Prostate gland (tissue), 2 donors: ENCODE data around the gene MAD2L1BP. TPM values are rescaled to one million over a fixed set of nuclear protein-coding genes. Genes with fewer than 3 reads are reported as not detected.

Experiments
- DNase-seq: peaks from one replicate; pipeline ENCODE4 v3.0.0-alpha.2; 2019; ENCODE audit warnings: low spot score
- H3K27ac ChIP-seq, 2 donors: fragments of 200-600 bp; sonication (generic); 2 replicates each; pipeline ENCODE4 v1.5.1; 2017 to 2019
- H3K27me3 ChIP-seq: fragments of 200-600 bp; sonication (generic); replicated peaks from 2 replicates; pipeline ENCODE4 v1.5.1; 2019; ENCODE audit not compliant: insufficient read depth
- H3K36me3 ChIP-seq, 2 donors: fragments of 200-600 bp; sonication (generic); 1 replicate in 1 of 2; 2 replicates in 1 of 2; pipeline versions ENCODE4 v1.5.1 to v1.8.1; 2017 to 2019
- H3K4me1 ChIP-seq: fragments of 200-600 bp; sonication (generic); replicated peaks from 2 replicates; pipeline ENCODE4 v1.5.1; 2019
- H3K4me3 ChIP-seq, 2 donors: fragments of 200-600 bp; sonication (generic); 2 replicates each; pipeline ENCODE4 v1.5.1; 2017 to 2019
- H3K9me3 ChIP-seq: fragments of 200-600 bp; sonication (generic); 2 replicates; pipeline ENCODE4 v1.5.1; 2017
- CTCF ChIP-seq, 4 experiments: fragments of 200-600 bp in 2 of 4; fragments of 450-650 bp in 2 of 4; sonication (generic) in 2 of 4; IDR thresholded peaks; 1 replicate in 3 of 4; 2 replicates in 1 of 4; pipeline ENCODE4 v1.5.1; 2016 to 2019; ENCODE audit warnings: antibody characterized with exemption in 4 of 4, mild to moderate bottlenecking in 2 of 4, moderate library complexity in 2 of 4
- POLR2A ChIP-seq: fragments of 450-650 bp; IDR thresholded peaks from one replicate; pipeline ENCODE4 v1.6.1; 2016; ENCODE audit warnings: antibody characterized with exemption, mild to moderate bottlenecking
- POLR2AphosphoS5 ChIP-seq: sonication (generic); formaldehyde crosslinking; IDR thresholded peaks from one replicate; pipeline ENCODE4 v1.6.1; 2017; ENCODE audit warnings: antibody characterized with exemption
- WGBS: methylation state at CpG from one replicate; pipeline ENCODE4 v1.1.5; 2018; 5-methylcytosine and 5-hydroxymethylcytosine counted together
- intact Hi-C: fragments of 100-400 bp; cut with DNase I; formaldehyde crosslinking; loops from one replicate; pipeline ENCODE4 v1.14.2; 2022
- total RNA-seq, 2 donors: library from RNA; depleted of rRNA; stranded (reverse); fragments of >200 nt; gene quantifications; one replicate each; pipeline ENCODE4 v1.1.0, GENCODE V29; 2016

The MAD2L1BP gene
- total RNA-seq, 2 donors from 2014 or later = 24.9 to 46.8 TPM

DNA sequence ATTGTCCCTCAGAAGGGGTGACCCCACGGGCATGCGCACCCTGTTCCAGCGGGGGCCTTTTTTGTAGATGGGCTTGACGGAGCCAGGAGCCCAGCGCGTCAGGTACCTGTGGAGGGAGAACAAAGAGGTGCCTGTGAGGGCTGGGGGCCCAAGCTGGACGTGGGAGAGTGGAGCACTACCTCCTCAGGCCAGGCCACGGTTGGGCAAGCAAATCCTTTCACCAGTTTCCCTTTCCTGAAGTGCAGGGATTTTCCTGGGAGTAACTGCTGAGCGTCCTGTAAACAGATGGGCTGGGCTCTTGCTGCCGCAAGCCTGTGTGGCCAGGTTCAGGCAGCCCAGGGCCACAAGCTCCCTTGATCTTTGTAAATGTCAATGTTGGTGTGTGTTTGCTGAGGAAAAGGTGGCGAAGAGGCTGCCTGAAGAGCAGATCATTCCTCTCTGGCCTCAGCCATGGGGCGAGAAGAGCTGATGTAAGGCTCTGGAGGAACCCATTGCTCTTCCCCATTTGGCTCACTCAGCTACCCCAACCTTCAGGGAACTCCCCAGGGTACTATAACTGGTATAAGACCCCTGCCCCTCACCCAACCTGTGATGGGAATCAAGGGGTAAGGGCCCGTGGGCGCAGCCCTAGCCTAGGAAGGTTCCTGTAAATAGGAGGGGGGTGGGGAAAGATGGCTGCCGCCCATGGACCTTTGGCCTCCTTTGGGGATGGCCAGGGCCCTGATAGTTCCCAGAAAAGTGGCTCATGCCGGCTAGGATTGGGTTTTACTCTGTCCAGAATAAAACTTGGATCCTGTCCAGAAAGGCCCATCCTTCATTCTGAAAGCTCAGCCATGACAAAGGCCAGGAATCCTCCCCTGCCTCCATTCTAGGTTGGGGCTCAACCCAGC is 36.4 kb downstream of the MAD2L1BP start:
- DNase-seq = no peak
- peaks cover 3 to 4% of the 10 kb centered on the region in 2 donors for H3K36me3 ChIP-seq
- H3K27ac ChIP-seq = peak overlapping the region in 1 of 2 donors; percentile 73
- peaks cover 15% of the 10 kb centered on the region for H3K4me1 ChIP-seq
- TF ChIP-seq CTCF (IDR thresholded peaks at IDR 0.05) (no peak), POLR2AphosphoS5 (no peak), POLR2A (no peak)
- no peaks in the 10 kb centered on the region for H3K9me3 ChIP-seq
- H3K4me3 ChIP-seq = no peak overlapping the region
- intact Hi-C loops = no loop called here
- no peaks in the 10 kb centered on the region for H3K27me3 ChIP-seq
- 76% methylated on average over 16 of the region's 16 CpGs for WGBS

DNA sequence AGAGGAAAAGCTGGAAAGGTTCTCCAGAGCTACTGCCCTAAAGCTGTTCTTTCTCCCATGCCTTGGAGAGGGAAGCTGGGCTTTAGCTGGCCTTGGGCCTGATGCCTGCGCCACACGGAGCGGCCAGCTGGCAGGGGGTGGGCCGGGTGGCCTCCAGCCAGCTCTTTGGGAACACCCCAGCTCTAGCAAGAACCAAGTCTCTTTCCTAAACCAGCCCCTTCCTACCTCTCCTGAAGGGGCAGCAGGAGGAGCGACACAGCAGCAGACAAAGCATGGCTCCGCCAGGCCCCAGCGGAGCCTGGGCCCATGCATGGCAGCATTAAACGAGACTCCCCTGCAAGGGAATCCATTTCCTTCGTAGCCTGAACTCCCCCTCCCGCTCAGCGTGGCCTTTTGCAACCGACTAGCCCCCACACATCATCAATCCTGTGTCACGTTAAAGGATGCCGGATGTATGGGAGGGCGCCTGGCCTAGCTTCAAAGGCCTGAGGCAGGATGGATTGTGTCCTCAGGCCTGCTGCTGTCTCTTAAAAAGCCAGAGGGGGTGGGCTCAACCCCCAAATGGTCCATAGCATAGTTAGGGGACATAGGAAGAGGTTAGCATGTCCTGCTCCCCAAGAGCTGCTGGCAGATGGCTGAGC is 37.9 kb downstream of the MAD2L1BP start:
- Histone ChIP-seq H3K27ac (no peak overlapping the region), H3K9me3 (no peaks in the 10 kb centered on the region), H3K36me3 (peaks cover 3 to 11% of the 10 kb centered on the region in 2 donors), H3K4me3 (no peak overlapping the region), H3K4me1 (peaks cover 3% of the 10 kb centered on the region), H3K27me3 (no peaks in the 10 kb centered on the region)
- DNase-seq = no peak
- TF ChIP-seq POLR2AphosphoS5 (no peak), POLR2A (no peak), CTCF (IDR thresholded peaks at IDR 0.05) (no peak)
- WGBS = 51% methylated on average over 15 of the region's 15 CpGs
- intact Hi-C loops = no loop called here

GRCh38 chr6:43674291-43674690 is 38.7 kb downstream of the MAD2L1BP start:
- H3K4me3 ChIP-seq = no peak overlapping the region
- TF ChIP-seq CTCF (IDR thresholded peaks at IDR 0.05) (no peak), POLR2AphosphoS5 (no peak)
- no peak overlapping the region for H3K27ac ChIP-seq
- H3K9me3 ChIP-seq = no peaks in the 10 kb centered on the region
- H3K27me3 ChIP-seq = no peaks in the 10 kb centered on the region
- WGBS = 88% methylated on average over 2 of the region's 2 CpGs
- intact Hi-C loops = no loop called here
- peaks cover 2% of the 10 kb centered on the region for H3K4me1 ChIP-seq
- no peak for DNase-seq
- H3K36me3 ChIP-seq = peaks cover 3 to 11% of the 10 kb centered on the region in 2 donors

GRCh38 chr6:43674921-43675320 is 39.3 kb downstream of the MAD2L1BP start:
- Histone ChIP-seq H3K27ac (no peak overlapping the region), H3K36me3 (peaks cover 3 to 11% of the 10 kb centered on the region in 2 donors), H3K4me3 (no peak overlapping the region), H3K4me1 (peaks cover 2% of the 10 kb centered on the region), H3K9me3 (no peaks in the 10 kb centered on the region), H3K27me3 (no peaks in the 10 kb centered on the region)
- TF ChIP-seq POLR2A = no peak
- no peak for TF ChIP-seq CTCF (IDR thresholded peaks at IDR 0.05)
- TF ChIP-seq POLR2AphosphoS5 = no peak
- intact Hi-C loops = no loop called here
- no peak for DNase-seq
- 96% methylated on average over 8 of the region's 8 CpGs for WGBS
